ENCODE results near the gene NFATC2IP. TPM values are rescaled to one million over a fixed set of nuclear protein-coding genes. Genes with fewer than 3 reads are reported as not detected.

Gene NFATC2IP
- total RNA-seq, 1 donor from 2014 or later, result 32.6 TPM

DNA sequence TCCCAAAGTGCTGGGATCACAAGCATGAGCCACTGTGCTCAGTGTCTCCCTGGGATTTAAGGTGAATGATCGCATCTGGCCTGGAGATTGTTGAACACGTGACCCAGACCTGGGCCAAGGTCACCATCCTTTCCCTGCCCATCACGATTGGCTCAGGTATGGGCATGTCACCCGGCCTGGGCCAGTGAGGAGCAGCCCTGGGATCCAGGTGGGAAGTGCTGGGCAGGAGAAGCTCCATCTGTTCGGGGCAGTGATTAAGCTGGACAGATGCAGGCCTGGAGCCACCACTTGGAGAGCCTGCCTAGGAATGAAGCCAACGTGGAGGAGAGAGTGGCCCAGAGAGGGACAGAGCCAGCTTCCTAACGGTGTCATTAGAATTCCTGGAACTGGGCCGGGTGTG lies 41.0 kb downstream of the NFATC2IP start:
- TF ChIP-seq EZH2 (IDR thresholded peaks at IDR 0.05; ENCODE audit: insufficient read depth, low read length), result no peak
- TF ChIP-seq, protein P1, sequence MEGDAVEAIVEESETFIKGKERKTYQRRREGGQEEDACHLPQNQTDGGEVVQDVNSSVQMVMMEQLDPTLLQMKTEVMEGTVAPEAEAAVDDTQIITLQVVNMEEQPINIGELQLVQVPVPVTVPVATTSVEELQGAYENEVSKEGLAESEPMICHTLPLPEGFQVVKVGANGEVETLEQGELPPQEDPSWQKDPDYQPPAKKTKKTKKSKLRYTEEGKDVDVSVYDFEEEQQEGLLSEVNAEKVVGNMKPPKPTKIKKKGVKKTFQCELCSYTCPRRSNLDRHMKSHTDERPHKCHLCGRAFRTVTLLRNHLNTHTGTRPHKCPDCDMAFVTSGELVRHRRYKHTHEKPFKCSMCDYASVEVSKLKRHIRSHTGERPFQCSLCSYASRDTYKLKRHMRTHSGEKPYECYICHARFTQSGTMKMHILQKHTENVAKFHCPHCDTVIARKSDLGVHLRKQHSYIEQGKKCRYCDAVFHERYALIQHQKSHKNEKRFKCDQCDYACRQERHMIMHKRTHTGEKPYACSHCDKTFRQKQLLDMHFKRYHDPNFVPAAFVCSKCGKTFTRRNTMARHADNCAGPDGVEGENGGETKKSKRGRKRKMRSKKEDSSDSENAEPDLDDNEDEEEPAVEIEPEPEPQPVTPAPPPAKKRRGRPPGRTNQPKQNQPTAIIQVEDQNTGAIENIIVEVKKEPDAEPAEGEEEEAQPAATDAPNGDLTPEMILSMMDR (IDR thresholded peaks at IDR 0.05; ENCODE audit: insufficient read depth, low read depth, low read length), result no peak
- Histone ChIP-seq H3K9ac (ENCODE audit: low read length) (no peak overlapping the region), H4K20me1 (ENCODE audit: insufficient read depth, low read length) (no peaks in the 10 kb centered on the region), H3K4me3 (ENCODE audit: insufficient read depth, low read depth, low read length) (no peak overlapping the region), H3K9me3 (ENCODE audit: insufficient read depth, low read depth, low read length) (no peaks in the 10 kb centered on the region), H2AFZ (ENCODE audit: low read depth, low read length) (no peak overlapping the region), H3K36me3 (ENCODE audit: insufficient read depth, low read length) (no peaks in the 10 kb centered on the region), H3K27ac (ENCODE audit: low read depth, low read length) (no peak overlapping the region), H3K79me2 (ENCODE audit: insufficient read depth, low read length) (no peaks in the 10 kb centered on the region), H3K4me1 (ENCODE audit: insufficient read depth, low read length) (no peaks in the 10 kb centered on the region), H3K27me3 (ENCODE audit: insufficient read depth, low read length) (no peaks in the 10 kb centered on the region), H3K4me2 (ENCODE audit: low read length) (no peak overlapping the region)
- no peak for DNase-seq (ENCODE audit: low read depth)
- FAIRE-seq, result no peak
- Mint-ChIP-seq H3K4me3 (ENCODE audit: unreplicated experiment) (no peak overlapping the region), H3K9me3 (ENCODE audit: unreplicated experiment) (peaks cover 2% of the 10 kb centered on the region), H3K4me1 (ENCODE audit: low read depth, unreplicated experiment) (peaks cover 6% of the 10 kb centered on the region), H3K36me3 (ENCODE audit: low read depth, unreplicated experiment) (peaks cover 25% of the 10 kb centered on the region), H3K27me3 (ENCODE audit: low read depth, unreplicated experiment) (no peaks in the 10 kb centered on the region), H3K27ac (ENCODE audit: unreplicated experiment) (no peak overlapping the region)

DNA sequence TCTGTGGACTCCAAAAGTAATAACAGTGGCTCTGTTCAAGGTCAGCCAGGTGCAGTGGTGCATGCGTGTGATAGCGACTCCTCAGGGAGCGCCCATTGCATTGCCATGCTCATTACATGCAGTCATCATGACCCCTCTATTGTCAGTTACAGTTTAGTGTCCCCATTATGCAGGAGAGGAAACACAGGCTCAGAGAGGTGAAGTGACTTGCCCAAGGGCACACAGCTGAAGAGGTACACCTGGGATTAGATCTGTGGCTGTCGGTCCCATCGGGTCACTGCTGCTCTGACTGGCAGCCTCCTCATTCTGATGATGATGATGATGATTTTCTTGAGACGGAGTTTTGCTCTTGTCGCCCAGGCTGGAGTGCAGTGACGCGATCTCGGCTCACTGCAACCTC lies 41.8 kb downstream of the NFATC2IP start:
- peaks cover 20% of the 10 kb centered on the region for H3K36me3 Mint-ChIP-seq (ENCODE audit: low read depth, unreplicated experiment)
- no peaks in the 10 kb centered on the region for H3K36me3 ChIP-seq (ENCODE audit: insufficient read depth, low read length)
- H2AFZ ChIP-seq (ENCODE audit: low read depth, low read length), result no peak overlapping the region
- TF ChIP-seq EZH2 (IDR thresholded peaks at IDR 0.05; ENCODE audit: insufficient read depth, low read length), result no peak
- TF ChIP-seq, protein P1 (IDR thresholded peaks at IDR 0.05; ENCODE audit: insufficient read depth, low read depth, low read length), result no peak
- no peak overlapping the region for H3K4me2 ChIP-seq (ENCODE audit: low read length)
- H4K20me1 ChIP-seq (ENCODE audit: insufficient read depth, low read length), result no peaks in the 10 kb centered on the region
- H3K9ac ChIP-seq (ENCODE audit: low read length), result no peak overlapping the region
- FAIRE-seq (no peak), DNase-seq (ENCODE audit: low read depth) (no peak)
- H3K4me3 ChIP-seq (ENCODE audit: insufficient read depth, low read depth, low read length), result no peak overlapping the region
- H3K4me1 ChIP-seq (ENCODE audit: insufficient read depth, low read length), result no peaks in the 10 kb centered on the region
- H3K79me2 ChIP-seq (ENCODE audit: insufficient read depth, low read length), result no peaks in the 10 kb centered on the region
- H3K27me3 Mint-ChIP-seq (ENCODE audit: low read depth, unreplicated experiment), result no peaks in the 10 kb centered on the region
- no peaks in the 10 kb centered on the region for H3K9me3 ChIP-seq (ENCODE audit: insufficient read depth, low read depth, low read length)
- H3K4me1 Mint-ChIP-seq (ENCODE audit: low read depth, unreplicated experiment), result peaks cover 6% of the 10 kb centered on the region
- no peak overlapping the region for H3K27ac Mint-ChIP-seq (ENCODE audit: unreplicated experiment)
- no peak overlapping the region for H3K4me3 Mint-ChIP-seq (ENCODE audit: unreplicated experiment)
- peaks cover 2% of the 10 kb centered on the region for H3K27me3 ChIP-seq (ENCODE audit: insufficient read depth, low read length)
- H3K27ac ChIP-seq (ENCODE audit: low read depth, low read length), result no peak overlapping the region
- H3K9me3 Mint-ChIP-seq (ENCODE audit: unreplicated experiment), result no peaks in the 10 kb centered on the region

DNA sequence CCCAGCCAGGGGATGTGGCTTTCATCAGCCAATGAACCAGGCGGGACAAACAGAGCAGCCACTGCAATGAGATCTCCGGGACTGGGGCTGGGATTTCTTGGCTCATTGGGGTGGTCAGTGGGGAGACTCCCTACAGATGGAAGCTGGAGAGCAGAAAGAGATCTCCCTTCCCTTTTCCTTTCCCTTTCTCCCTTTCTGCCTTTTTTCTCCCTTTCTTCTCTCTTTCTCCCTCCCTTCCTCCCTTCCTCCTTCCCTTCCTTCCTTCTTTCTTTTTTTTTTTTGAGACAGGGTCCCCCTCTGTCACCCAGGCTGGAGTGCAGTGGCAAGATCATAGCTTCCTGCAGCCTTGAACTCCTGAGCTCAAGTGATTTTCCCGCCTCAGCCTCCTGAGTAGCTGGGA lies 48.1 kb downstream of the NFATC2IP start:
- no peaks in the 10 kb centered on the region for H3K9me3 Mint-ChIP-seq (ENCODE audit: unreplicated experiment)
- H3K27me3 Mint-ChIP-seq (ENCODE audit: low read depth, unreplicated experiment), result peaks cover 23% of the 10 kb centered on the region
- Histone ChIP-seq H3K9ac (ENCODE audit: low read length) (no peak overlapping the region), H3K4me1 (ENCODE audit: insufficient read depth, low read length) (no peaks in the 10 kb centered on the region), H3K27me3 (ENCODE audit: insufficient read depth, low read length) (peaks cover 7% of the 10 kb centered on the region), H3K9me3 (ENCODE audit: insufficient read depth, low read depth, low read length) (no peaks in the 10 kb centered on the region), H2AFZ (ENCODE audit: low read depth, low read length) (no peak overlapping the region), H4K20me1 (ENCODE audit: insufficient read depth, low read length) (no peaks in the 10 kb centered on the region), H3K4me2 (ENCODE audit: low read length) (no peak overlapping the region), H3K27ac (ENCODE audit: low read depth, low read length) (no peak overlapping the region), H3K36me3 (ENCODE audit: insufficient read depth, low read length) (no peaks in the 10 kb centered on the region), H3K79me2 (ENCODE audit: insufficient read depth, low read length) (no peaks in the 10 kb centered on the region), H3K4me3 (ENCODE audit: insufficient read depth, low read depth, low read length) (no peak overlapping the region)
- H3K4me1 Mint-ChIP-seq (ENCODE audit: low read depth, unreplicated experiment), result no peaks in the 10 kb centered on the region
- H3K4me3 Mint-ChIP-seq (ENCODE audit: unreplicated experiment), result no peak overlapping the region
- H3K36me3 Mint-ChIP-seq (ENCODE audit: low read depth, unreplicated experiment), result peaks cover 2% of the 10 kb centered on the region
- DNase-seq (ENCODE audit: low read depth), result no peak
- TF ChIP-seq EZH2 (IDR thresholded peaks at IDR 0.05; ENCODE audit: insufficient read depth, low read length), result no peak
- TF ChIP-seq, protein P1 (IDR thresholded peaks at IDR 0.05; ENCODE audit: insufficient read depth, low read depth, low read length), result no peak
- no peak for FAIRE-seq
- no peak overlapping the region for H3K27ac Mint-ChIP-seq (ENCODE audit: unreplicated experiment)

Data from astrocyte (in vitro differentiated cells and primary cell).